IMR-90 (cell line): ENCODE data around the gene VPS39. TPM values are rescaled to one million over a fixed set of nuclear protein-coding genes. Genes with fewer than 3 reads are reported as not detected.

Experiments used
- ATAC-seq: fragments of 200-7000 bp; cut with Tn5 transposase; 2 replicates; pipeline ENCODE4 v1.9.1; 2020; ENCODE audit warnings: low read depth, mild to moderate bottlenecking, moderate library complexity
- BruUV-seq: library from RNA; stranded (reverse); fragments of 400-500 nt; replicated peaks from 2 replicates; lab custom pipeline; 2021; lab: Mats Ljungman, UMichigan
- CTCF ChIA-PET: fragments of 300-600 bp; formaldehyde crosslinking; extraction: SDS; loops from one replicate; lab custom pipeline; 2021; ENCODE audit warnings: antibody characterized with exemption; lab: Yijun Ruan, JAX
- POLR2A ChIA-PET: fragments of 300-600 bp; sonication (Branson Sonifier 250); formaldehyde crosslinking; loops from one replicate; lab custom pipeline; 2022; ENCODE audit warnings: antibody characterized with exemption; ENCODE audit not compliant: unreplicated experiment; lab: Charles Lee
- DNase-seq: peaks from one replicate; pipeline ENCODE4 v3.0.0; 2013
- H2AFZ ChIP-seq: replicated peaks from 2 replicates; pipeline ENCODE3; 2013; ENCODE audit warnings: low read length, mild to moderate bottlenecking; ENCODE audit not compliant: poor library complexity
- H2AK5ac ChIP-seq: 2 replicates; pipeline ENCODE4 v1.6.1; 2013; ENCODE audit warnings: low read depth, low read length, inconsistent platforms
- H2AK9ac ChIP-seq: replicated peaks from 2 replicates; pipeline ENCODE3; 2013; ENCODE audit warnings: mild to moderate bottlenecking, low read depth, low read length, moderate library complexity; ENCODE audit not compliant: poor library complexity
- H2BK120ac ChIP-seq: 2 replicates; pipeline ENCODE4 v1.6.1; 2013; ENCODE audit warnings: low read depth, low read length, inconsistent platforms
- H2BK15ac ChIP-seq: 3 replicates; pipeline ENCODE4 v1.6.1; 2013; ENCODE audit warnings: low read depth, low read length, inconsistent platforms
- H2BK20ac ChIP-seq: 2 replicates; pipeline ENCODE4 v1.6.1; 2013; ENCODE audit warnings: low read depth, mild to moderate bottlenecking, inconsistent platforms, low read length, moderate library complexity
- H2BK5ac ChIP-seq: 2 replicates; pipeline ENCODE4 v1.6.1; 2013; ENCODE audit warnings: mild to moderate bottlenecking, low read depth, low read length, inconsistent platforms; ENCODE audit not compliant: poor library complexity, severe bottlenecking
- H3K14ac ChIP-seq: replicated peaks from 2 replicates; pipeline ENCODE4 v1.6.1; 2013; ENCODE audit warnings: low read depth, low read length, inconsistent platforms
- H3K18ac ChIP-seq: 2 replicates; pipeline ENCODE4 v1.6.1; 2013; ENCODE audit warnings: low read depth, low read length, control low read depth
- H3K23ac ChIP-seq: 2 replicates; pipeline ENCODE4 v1.6.1; 2013; ENCODE audit warnings: low read depth, low read length, inconsistent platforms
- H3K27ac ChIP-seq: 2 replicates; pipeline ENCODE4 v1.5.1; 2013; ENCODE audit warnings: mild to moderate bottlenecking, control low read depth, low read length; ENCODE audit not compliant: insufficient read depth
- H3K27me3 ChIP-seq: 2 replicates; pipeline ENCODE4 v1.6.1; 2013; ENCODE audit warnings: low read length; ENCODE audit not compliant: control insufficient read depth, insufficient read depth
- H3K36me3 ChIP-seq: 2 replicates; pipeline ENCODE4 v1.6.1; 2013; ENCODE audit warnings: low read length, mixed read lengths; ENCODE audit not compliant: control insufficient read depth, insufficient read depth
- H3K4ac ChIP-seq: 2 replicates; pipeline ENCODE4 v1.6.1; 2013; ENCODE audit warnings: low read depth, low read length, inconsistent platforms
- H3K4me1 ChIP-seq: 2 replicates; pipeline ENCODE4 v1.6.1; 2013; ENCODE audit warnings: low read length, mixed read lengths; ENCODE audit not compliant: control insufficient read depth, insufficient read depth
- H3K4me2 ChIP-seq: 2 replicates; pipeline ENCODE4 v1.6.1; 2013; ENCODE audit warnings: low read depth, mild to moderate bottlenecking, control low read depth, low read length, moderate library complexity
- H3K4me3 ChIP-seq: 2 replicates; pipeline ENCODE4 v1.5.1; 2013; ENCODE audit warnings: low read depth, mild to moderate bottlenecking, control low read depth, low read length, moderate library complexity; ENCODE audit not compliant: insufficient read depth
- H3K56ac ChIP-seq: 2 replicates; pipeline ENCODE4 v1.6.1; 2013; ENCODE audit warnings: low read length, inconsistent platforms; ENCODE audit not compliant: insufficient read depth; ENCODE audit errors: extremely low read depth
- H3K79me1 ChIP-seq, 2 experiments: 2 replicates each; pipeline ENCODE4 v1.6.1; 2013; ENCODE audit warnings: low read length in 2 of 2, inconsistent platforms in 1 of 2, low read depth in 1 of 2
- H3K9ac ChIP-seq: 2 replicates; pipeline ENCODE4 v1.6.1; 2013; ENCODE audit warnings: low read depth, low read length, control low read depth
- H3K9me1 ChIP-seq: 2 replicates; pipeline ENCODE4 v1.6.1; 2013; ENCODE audit warnings: low read length, inconsistent platforms; ENCODE audit not compliant: insufficient read depth
- H3K9me3 ChIP-seq: 2 replicates; pipeline ENCODE4 v1.6.1; 2013; ENCODE audit warnings: low read length; ENCODE audit not compliant: control insufficient read depth, insufficient read depth
- H4K20me1 ChIP-seq: 2 replicates; pipeline ENCODE4 v1.6.1; 2013; ENCODE audit warnings: low read length, inconsistent platforms; ENCODE audit not compliant: insufficient read depth
- H4K5ac ChIP-seq: 2 replicates; pipeline ENCODE4 v1.6.1; 2013; ENCODE audit warnings: mild to moderate bottlenecking, low read depth, low read length, control low read depth
- H4K8ac ChIP-seq, 2 experiments: 2 replicates each; pipeline ENCODE4 v1.6.1; 2013; ENCODE audit warnings: low read depth in 2 of 2, low read length in 2 of 2, control low read depth in 1 of 2, inconsistent platforms in 1 of 2
- H4K91ac ChIP-seq: 2 replicates; pipeline ENCODE4 v1.6.1; 2013; ENCODE audit warnings: low read depth, low read length, inconsistent platforms; ENCODE audit not compliant: insufficient read depth
- MXI1 ChIP-seq: IDR thresholded peaks from 2 replicates; pipeline ENCODE4 v1.6.1; 2012; ENCODE audit warnings: low read depth, mild to moderate bottlenecking, low read length, moderate library complexity, borderline replicate concordance
- SMC3 ChIP-seq: fragments of 150-350 bp; IDR thresholded peaks from 2 replicates; pipeline ENCODE4 v1.6.1; 2016; ENCODE audit warnings: low read depth, mild to moderate bottlenecking, antibody characterized with exemption, low read length, moderate library complexity
- dilution Hi-C: fragments of 300-500 bp; cut with HindIII; formaldehyde crosslinking; loops from one replicate; pipeline ENCODE4 v1.14.3; 2018; ENCODE audit warnings: low sequenced_read_pairs; ENCODE audit not compliant: unreplicated experiment
- in situ Hi-C: fragments of 300-500 bp; cut with MboI; formaldehyde crosslinking; loops from 3 replicates; pipeline ENCODE4 v1.14.3; 2019; ENCODE audit warnings: low sequenced_read_pairs, inconsistent platforms, mixed read lengths
- intact Hi-C: fragments of 100-400 bp; cut with micrococcal nuclease; formaldehyde crosslinking; loops from 2 replicates; pipeline ENCODE4 v1.10.0; 2022
- polyA plus RNA-seq, 3 experiments: library from polyadenylated mRNA; depleted of rRNA; stranded (reverse); fragments of >200 nt; gene quantifications; 2 replicates each; pipeline ENCODE4 v1.2.3, GENCODE V29; 2012; ENCODE audit warnings: low replicate concordance in 1 of 3
- total RNA-seq: library from RNA; depleted of rRNA; stranded (reverse); fragments of >200 nt; gene quantifications from 2 replicates; pipeline ENCODE4 v1.2.3, GENCODE V29; 2012

The VPS39 gene
- total and polyA plus RNA-seq, 2 of the 4 experiments (the other 2 are of a cell fraction), result 49.7 to 52.2 TPM

GRCh38 chr15:42213511-42213910, 5.4 kb upstream of the VPS39 start:
- no peaks in the 10 kb centered on the region for H4K20me1 ChIP-seq
- H2BK15ac ChIP-seq, result no peak overlapping the region
- H3K18ac ChIP-seq, result no peak overlapping the region
- H4K8ac ChIP-seq, result no peak overlapping the region
- no peak for ATAC-seq
- no peaks in the 10 kb centered on the region; the same call in 1 of the 2 replicates for H3K9me1 ChIP-seq
- peaks cover 8 to 13% of the 10 kb centered on the region in 2 experiments; a peak in 2 of 4 replicates for H3K79me1 ChIP-seq
- DNase-seq, result no peak
- no peaks in the 10 kb centered on the region for H3K4me1 ChIP-seq
- no peak overlapping the region for H3K4ac ChIP-seq
- H3K14ac ChIP-seq, result no peak overlapping the region
- no peak overlapping the region for H3K23ac ChIP-seq
- POLR2A ChIA-PET, result no interaction called here
- no peak overlapping the region for H3K56ac ChIP-seq
- no peak overlapping the region for H3K4me2 ChIP-seq
- H2AK5ac ChIP-seq, result no peak overlapping the region
- dilution Hi-C loops (no loop called here), in situ Hi-C loops (no loop called here), intact Hi-C loops (loop anchor here (10.0 kb wide), 1 partner anchor 51 kb away; no protein-coding TSS in a partner anchor)
- no peaks in the 10 kb centered on the region for H3K9me3 ChIP-seq
- peaks cover 22% of the 10 kb centered on the region for H3K36me3 ChIP-seq
- H3K9ac ChIP-seq, result no peak overlapping the region
- CTCF ChIA-PET, result no interaction called here
- no peaks in the 10 kb centered on the region for H3K27me3 ChIP-seq
- TF ChIP-seq MXI1, result no peak
- no peak for TF ChIP-seq SMC3
- H2BK20ac ChIP-seq, result no peak overlapping the region
- BruUV-seq, result no TSS peak
- no peak overlapping the region for H3K4me3 ChIP-seq
- H4K5ac ChIP-seq, result no peak overlapping the region
- no peak overlapping the region for H2BK120ac ChIP-seq
- no peak overlapping the region for H3K27ac ChIP-seq
- no peak overlapping the region for H2AFZ ChIP-seq
- H4K91ac ChIP-seq, result no peak overlapping the region
- no peak overlapping the region for H2BK5ac ChIP-seq
- H2AK9ac ChIP-seq, result no peak overlapping the region
